Mesodermal cell (in vitro differentiated cells): ENCODE data around the gene RGL2.
A peak's percentile ranks its signal among the peaks of the same experiment; 100 is the strongest.
"Not testable (repeated sequence)": the region's sequence is repeated elsewhere in the genome, so short reads cannot be mapped to it uniquely, and the experiment has no call there.

Source experiments
- H3K27ac ChIP-seq: 2 replicates; pipeline ENCODE4 v1.7.0; 2013; ENCODE audit warnings: mild to moderate bottlenecking, low read depth, low read length, moderate library complexity; ENCODE audit not compliant: severe bottlenecking
- H3K36me3 ChIP-seq: 2 replicates; pipeline ENCODE4 v1.7.1; 2013; ENCODE audit warnings: mild to moderate bottlenecking, low read length, moderate library complexity; ENCODE audit not compliant: control insufficient read depth, insufficient read depth
- H3K4me1 ChIP-seq: one replicate; pipeline ENCODE4 v1.7.1; 2013; ENCODE audit warnings: mild to moderate bottlenecking, low read length; ENCODE audit not compliant: insufficient read depth, control insufficient read depth, poor library complexity, severe bottlenecking
- H3K4me3 ChIP-seq: 2 replicates; pipeline ENCODE4 v1.7.0; 2013; ENCODE audit warnings: low read length, control low read depth, mild to moderate bottlenecking; ENCODE audit not compliant: insufficient read depth, poor library complexity, severe bottlenecking; ENCODE audit errors: extremely low read depth
- H3K9me3 ChIP-seq: 2 replicates; pipeline ENCODE4 v1.7.1; 2013; ENCODE audit warnings: mild to moderate bottlenecking, low read length, moderate library complexity; ENCODE audit not compliant: control insufficient read depth
- WGBS, 2 experiments: methylation state at CpG; one replicate each; pipeline ENCODE4 v1.1.5; 2013; ENCODE audit warnings: missing lambda C conversion rate in 2 of 2; ENCODE audit not compliant: insufficient coverage in 2 of 2; 5-methylcytosine and 5-hydroxymethylcytosine counted together

Gene RGL2

DNA sequence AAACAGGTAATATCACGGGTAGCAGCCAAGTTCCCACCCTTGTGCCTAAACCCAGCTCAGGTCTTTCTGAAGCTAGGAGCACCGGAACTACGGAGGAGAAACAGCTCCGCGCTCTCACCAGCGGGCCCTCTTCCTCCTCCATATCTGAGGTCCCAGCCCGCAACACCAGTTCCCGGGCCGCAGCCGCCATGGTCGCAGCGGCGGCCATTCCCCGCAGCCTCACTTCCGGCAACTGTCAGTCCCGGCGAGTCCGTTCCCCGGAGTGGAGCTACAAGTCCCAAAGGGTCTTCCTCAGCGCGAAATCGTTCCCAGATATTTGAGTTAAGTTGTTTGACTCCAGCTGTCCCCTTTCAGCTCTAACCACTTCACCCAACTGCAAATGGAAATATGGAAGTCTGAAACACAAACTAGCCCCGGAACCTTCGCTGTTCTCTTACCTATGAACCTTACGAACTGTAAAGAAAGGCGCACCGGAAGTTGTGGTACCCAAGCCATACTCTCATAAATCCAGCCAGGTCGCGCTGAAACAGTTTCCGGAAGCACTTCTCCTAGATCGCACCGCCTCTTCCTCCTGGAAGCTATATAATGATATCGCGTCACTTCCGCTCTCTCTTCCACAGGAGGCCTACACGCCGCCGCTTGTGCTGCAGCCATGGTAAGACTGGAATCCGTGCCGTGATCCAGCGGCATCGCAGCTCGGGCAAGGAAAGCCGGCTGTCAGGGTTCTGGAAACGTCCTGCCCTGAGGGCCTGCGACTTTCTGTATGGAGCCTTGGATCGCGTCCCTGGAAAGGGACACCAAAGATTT, 27.1 kb downstream of the RGL2 start, which contains the start of the genes RPS18 and VPS52:
Gene RPS18, plus strand, starts transcription at position 608 of the 807 bp plus-strand sequence. Its CDS starts 45 bp downstream, at position 653.
Gene VPS52, minus strand, starts transcription at position 409 of the 807 bp plus-strand sequence. Its CDS starts 201 bp downstream, at position 208.
- WGBS, 2 experiments = 0% methylated on average over 36 to 45 of the region's 48 CpGs
- Histone ChIP-seq H3K27ac (peak within 1 kb of the TSS; percentile 94), H3K4me1 (peaks cover 21% of the 10 kb centered on the region), H3K4me3 (peak within 1 kb of the TSS; percentile 69), H3K36me3 (peaks cover 76% of the 10 kb centered on the region), H3K9me3 (no peaks in the 10 kb centered on the region)

GRCh38 chr6:33271117-33271467, 27.6 kb downstream of the RGL2 start:
- peak overlapping the region; percentile 69 for H3K4me3 ChIP-seq
- peak overlapping the region; percentile 94 for H3K27ac ChIP-seq
- WGBS, 2 experiments = 0 to 1% methylated on average over 4 to 5 of the region's 7 CpGs
- peaks cover 76% of the 10 kb centered on the region for H3K36me3 ChIP-seq
- H3K4me1 ChIP-seq = peaks cover 16% of the 10 kb centered on the region
- no peaks in the 10 kb centered on the region for H3K9me3 ChIP-seq

- Histone ChIP-seq H3K27ac (no peak overlapping the region), H3K9me3 (no peaks in the 10 kb centered on the region), H3K36me3 (peaks cover 77% of the 10 kb centered on the region), H3K4me1 (no peaks in the 10 kb centered on the region), H3K4me3 (no peak overlapping the region)
- WGBS, 2 experiments = 95 to 98% methylated on average over 3 to 7 of the region's 7 CpGs
These were observed 34.7 kb downstream of the RGL2 start for GRCh38 chr6:33264015-33264414.

DNA sequence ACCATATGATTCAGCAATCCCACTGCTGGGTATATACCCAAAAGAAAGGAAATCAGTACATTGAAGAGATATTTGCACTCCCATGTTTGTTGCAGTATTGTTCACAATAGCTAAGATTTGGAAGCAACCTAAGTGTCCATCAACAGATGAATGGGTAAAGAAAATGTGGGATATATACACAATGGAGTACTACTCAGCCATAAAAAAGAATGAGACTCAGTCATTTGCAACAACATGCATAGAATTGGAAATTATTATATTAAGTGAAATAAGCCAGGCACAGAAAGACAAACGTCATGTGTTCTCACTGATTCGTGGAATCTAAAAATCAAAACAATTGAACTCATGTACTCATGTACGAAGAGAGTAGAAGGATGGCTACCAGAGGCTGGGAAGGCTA, 36.3 kb downstream of the RGL2 start:
- H3K4me1 ChIP-seq, H3K27ac ChIP-seq, H3K4me3 ChIP-seq, H3K9me3 ChIP-seq: not testable (repeated sequence)
- peaks cover 72% of the 10 kb centered on the region for H3K36me3 ChIP-seq
- WGBS, 2 experiments = 75% methylated on average over 3 of the region's 3 CpGs; no CpG with 5 or more reads in 1 of the 2 experiments

DNA sequence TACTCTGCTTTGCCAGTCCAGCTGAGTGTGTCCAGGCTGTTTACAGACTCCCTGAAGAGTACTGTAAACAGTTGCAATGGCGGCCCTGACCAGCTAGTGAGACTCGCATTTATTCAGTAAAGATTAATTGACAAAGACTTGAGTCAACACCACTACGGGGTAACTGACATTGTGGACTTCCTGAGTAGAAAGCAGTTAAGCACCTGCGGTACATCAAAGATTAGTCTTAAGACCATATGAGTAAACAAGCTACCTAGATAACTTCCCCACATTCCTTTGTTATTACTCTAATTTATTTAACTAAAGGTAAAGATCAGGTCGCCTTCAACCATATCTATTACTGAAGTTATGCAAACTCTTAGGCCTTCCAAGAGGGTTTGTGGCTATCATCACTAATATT, 39.7 kb downstream of the RGL2 start:
- Histone ChIP-seq H3K4me1 (no peaks in the 10 kb centered on the region), H3K27ac (no peak overlapping the region), H3K9me3 (no peaks in the 10 kb centered on the region), H3K36me3 (peaks cover 59% of the 10 kb centered on the region), H3K4me3 (no peak overlapping the region)
- WGBS, 2 experiments = 95% methylated on average over 4 of the region's 5 CpGs

DNA sequence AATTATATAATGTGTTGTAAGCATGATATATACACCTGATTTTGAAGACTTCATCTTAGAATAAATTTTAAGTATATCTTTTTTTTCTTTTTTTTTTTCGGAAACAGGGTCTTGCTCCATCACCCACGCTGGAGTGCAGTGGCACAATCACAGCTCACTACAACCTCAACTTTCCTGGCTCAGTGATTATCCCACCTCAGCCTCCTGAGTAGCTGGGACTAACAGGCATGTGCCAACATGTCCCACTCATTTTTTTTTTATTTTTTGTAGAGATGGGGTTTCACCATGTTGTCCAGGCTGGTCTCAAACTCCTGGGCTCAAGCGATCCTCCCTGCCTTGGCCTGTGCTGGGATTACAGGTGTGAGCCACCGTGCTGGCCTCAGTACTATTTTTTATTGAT, 44.2 kb downstream of the RGL2 start:
- no CpG with 5 or more reads among the region's 4 CpGs for WGBS, 2 experiments
- no peak overlapping the region for H3K27ac ChIP-seq
- peaks cover 43% of the 10 kb centered on the region for H3K36me3 ChIP-seq
- H3K9me3 ChIP-seq = no peaks in the 10 kb centered on the region
- peaks cover 10% of the 10 kb centered on the region for H3K4me1 ChIP-seq
- no peak overlapping the region for H3K4me3 ChIP-seq

DNA sequence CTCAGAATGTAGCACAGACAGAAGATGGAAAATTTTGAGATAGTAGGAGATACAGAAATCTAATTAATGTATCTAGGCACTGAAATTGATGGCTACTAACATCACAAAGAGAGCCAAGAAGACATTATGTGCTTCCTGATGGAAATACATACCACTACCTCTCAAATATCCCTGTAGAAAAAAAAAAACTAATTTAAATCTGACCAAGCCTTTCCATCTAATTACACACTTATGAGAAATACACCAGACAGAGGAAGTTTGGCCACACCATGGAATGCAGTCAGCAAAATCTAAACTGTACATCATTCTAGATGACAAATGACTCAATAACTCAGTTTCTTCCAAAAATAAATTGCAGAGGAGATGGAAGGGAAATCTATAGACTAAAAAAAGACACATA, 46.0 kb downstream of the RGL2 start:
- H3K36me3 ChIP-seq = peaks cover 31% of the 10 kb centered on the region
- H3K4me3 ChIP-seq = no peak overlapping the region
- H3K4me1 ChIP-seq = peaks cover 10% of the 10 kb centered on the region
- no peaks in the 10 kb centered on the region for H3K9me3 ChIP-seq
- H3K27ac ChIP-seq = no peak overlapping the region

- no peak overlapping the region for H3K4me3 ChIP-seq
- no peaks in the 10 kb centered on the region for H3K9me3 ChIP-seq
- 91 to 92% methylated on average over 5 to 6 of the region's 6 CpGs for WGBS, 2 experiments
- H3K27ac ChIP-seq = no peak overlapping the region
- peaks cover 19% of the 10 kb centered on the region for H3K36me3 ChIP-seq
- H3K4me1 ChIP-seq = peaks cover 10% of the 10 kb centered on the region
These were observed 47.2 kb downstream of the RGL2 start for GRCh38 chr6:33251395-33252012.

- H3K27ac ChIP-seq = no peak overlapping the region
- H3K4me1 ChIP-seq = peaks cover 10% of the 10 kb centered on the region
- H3K9me3 ChIP-seq = no peaks in the 10 kb centered on the region
- H3K4me3 ChIP-seq = no peak overlapping the region
- WGBS, 2 experiments = 98 to 99% methylated on average over 9 to 12 of the region's 13 CpGs
- peaks cover 16% of the 10 kb centered on the region for H3K36me3 ChIP-seq
These were observed 48.0 kb downstream of the RGL2 start for GRCh38 chr6:33250731-33251130.

DNA sequence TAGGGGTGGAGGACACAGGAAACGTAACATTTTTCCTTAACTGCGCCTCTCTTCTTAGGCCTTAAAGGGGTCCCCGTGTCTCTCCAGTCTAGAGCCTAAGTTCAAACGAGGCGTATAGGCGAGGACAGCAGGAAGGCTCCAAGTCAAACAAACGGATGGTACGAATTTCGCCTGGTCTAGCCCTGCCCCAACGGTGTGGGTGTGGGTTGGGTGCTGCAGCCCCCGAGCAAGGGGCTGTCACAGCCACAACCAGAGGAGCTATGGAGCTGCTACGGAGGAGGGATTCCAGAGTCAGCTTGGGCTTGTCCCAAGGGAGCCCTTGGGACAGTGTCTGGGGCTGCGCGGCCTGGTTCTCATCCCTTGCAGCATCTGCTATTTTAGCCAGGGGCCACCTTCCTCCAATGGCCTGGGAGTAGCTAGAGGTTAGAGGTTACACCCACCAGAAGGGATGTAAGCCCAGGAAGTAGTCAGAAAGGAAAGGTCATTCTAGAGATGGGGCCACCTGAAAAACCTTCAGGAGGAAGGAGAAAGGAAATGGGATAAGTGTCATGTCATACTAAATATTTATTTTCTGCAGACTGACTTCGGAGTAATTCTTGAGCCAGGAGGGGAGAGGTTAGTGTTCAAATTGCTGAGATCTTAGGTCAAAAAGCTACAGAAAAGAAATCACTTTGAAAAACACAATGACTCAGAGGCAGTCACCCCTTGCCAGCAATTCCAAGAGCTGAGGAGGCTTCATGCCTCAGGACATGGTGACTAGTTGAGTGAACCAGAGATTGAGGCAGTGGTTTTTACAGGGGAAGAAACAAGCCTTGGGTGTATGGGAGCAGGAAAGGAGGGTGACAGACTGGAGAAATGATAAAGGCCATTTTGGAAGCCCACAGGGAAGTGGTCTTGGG, 48.8 kb downstream of the RGL2 start:
- 43 to 48% methylated on average over 11 of the region's 15 CpGs for WGBS, 2 experiments
- peak overlapping the region; percentile 48 for H3K4me3 ChIP-seq
- peaks cover 10% of the 10 kb centered on the region for H3K4me1 ChIP-seq
- H3K9me3 ChIP-seq = no peaks in the 10 kb centered on the region
- peaks cover 14% of the 10 kb centered on the region for H3K36me3 ChIP-seq
- peak overlapping the region; percentile 79 for H3K27ac ChIP-seq
